Measurements from ENCODE around the gene SLC47A2.

DNA sequence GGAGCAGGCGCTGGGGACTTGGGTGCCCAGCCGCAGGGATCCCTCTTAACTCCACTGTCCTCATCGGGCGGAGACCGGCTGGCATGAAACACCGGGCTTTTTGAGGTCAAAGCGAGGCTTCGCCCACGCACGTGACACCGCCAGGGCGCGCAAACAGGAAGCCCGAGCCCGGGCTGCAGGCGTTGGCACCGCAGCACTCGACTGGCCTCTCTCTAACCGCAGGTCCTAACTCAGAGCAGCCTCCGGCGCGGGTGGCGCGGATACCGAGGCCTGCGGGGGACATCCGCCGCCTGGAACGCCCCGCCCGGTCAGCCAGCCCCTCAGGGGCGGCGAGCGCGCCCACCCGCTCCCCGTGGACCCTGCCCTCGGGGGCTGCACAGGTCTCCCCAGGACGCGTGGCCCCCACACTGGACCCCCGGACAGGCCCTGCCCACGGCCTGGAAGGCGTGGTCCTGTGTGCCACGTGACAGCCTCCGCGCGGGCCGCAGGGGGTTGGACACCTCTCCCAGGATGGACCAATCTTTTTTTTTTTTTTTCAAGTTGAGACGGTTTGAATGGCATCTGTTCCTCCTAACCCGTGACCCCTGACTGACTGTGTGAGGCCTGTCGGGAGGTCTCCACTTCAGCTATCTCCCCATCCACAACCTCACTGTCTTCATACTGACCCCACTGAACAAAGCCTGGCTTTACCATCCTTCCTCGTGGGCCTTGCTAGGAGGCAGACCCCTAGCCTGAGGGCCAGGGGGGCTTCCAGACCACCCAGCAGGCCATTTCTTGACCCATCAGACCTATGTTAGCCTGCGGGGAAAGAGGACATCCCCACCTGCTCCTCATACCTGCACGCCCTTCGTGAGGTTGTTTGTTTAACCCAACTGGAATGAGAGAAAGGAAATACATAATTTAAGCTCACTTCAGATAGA lies 8.4 kb upstream of the SLC47A2 start:
- TF ChIP-seq, protein P1, sequence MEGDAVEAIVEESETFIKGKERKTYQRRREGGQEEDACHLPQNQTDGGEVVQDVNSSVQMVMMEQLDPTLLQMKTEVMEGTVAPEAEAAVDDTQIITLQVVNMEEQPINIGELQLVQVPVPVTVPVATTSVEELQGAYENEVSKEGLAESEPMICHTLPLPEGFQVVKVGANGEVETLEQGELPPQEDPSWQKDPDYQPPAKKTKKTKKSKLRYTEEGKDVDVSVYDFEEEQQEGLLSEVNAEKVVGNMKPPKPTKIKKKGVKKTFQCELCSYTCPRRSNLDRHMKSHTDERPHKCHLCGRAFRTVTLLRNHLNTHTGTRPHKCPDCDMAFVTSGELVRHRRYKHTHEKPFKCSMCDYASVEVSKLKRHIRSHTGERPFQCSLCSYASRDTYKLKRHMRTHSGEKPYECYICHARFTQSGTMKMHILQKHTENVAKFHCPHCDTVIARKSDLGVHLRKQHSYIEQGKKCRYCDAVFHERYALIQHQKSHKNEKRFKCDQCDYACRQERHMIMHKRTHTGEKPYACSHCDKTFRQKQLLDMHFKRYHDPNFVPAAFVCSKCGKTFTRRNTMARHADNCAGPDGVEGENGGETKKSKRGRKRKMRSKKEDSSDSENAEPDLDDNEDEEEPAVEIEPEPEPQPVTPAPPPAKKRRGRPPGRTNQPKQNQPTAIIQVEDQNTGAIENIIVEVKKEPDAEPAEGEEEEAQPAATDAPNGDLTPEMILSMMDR (IDR thresholded peaks at IDR 0.05), result no peak
- TF ChIP-seq ZFX (IDR thresholded peaks at IDR 0.05; ENCODE audit: borderline replicate concordance), result no peak
